GM21447 (cell line): ENCODE results near the gene VSIG4.
A peak's percentile ranks its signal among the peaks of the same experiment; 100 is the strongest.

Experiments used
- ATAC-seq: cut with Tn5 transposase; IDR thresholded peaks from one replicate; pipeline ENCODE4 v1.9.1; 2021; ENCODE audit not compliant: unreplicated experiment

Gene VSIG4

GRCh38 chrX:66024092-66024467 is 15.8 kb downstream of the VSIG4 start:
- no peak for ATAC-seq

- no peak for ATAC-seq
Observed at GRCh38 chrX:66023385-66024091, 16.3 kb downstream of the VSIG4 start.

GRCh38 chrX:66022632-66023384 is 17.1 kb downstream of the VSIG4 start:
- ATAC-seq: no peak

GRCh38 chrX:66021765-66022631 is 17.9 kb downstream of the VSIG4 start:
- ATAC-seq: no peak

GRCh38 chrX:66021401-66021764 is 18.5 kb downstream of the VSIG4 start:
- ATAC-seq: no peak

- no peak for ATAC-seq
Observed at GRCh38 chrX:66020631-66021334, 19.1 kb downstream of the VSIG4 start.

- ATAC-seq: no peak
Observed at GRCh38 chrX:66019974-66020373, 19.9 kb downstream of the VSIG4 start.

GRCh38 chrX:66019310-66019652 is 20.6 kb downstream of the VSIG4 start:
- ATAC-seq: no peak

GRCh38 chrX:66018585-66019309 is 21.1 kb downstream of the VSIG4 start:
- ATAC-seq: no peak

- ATAC-seq: no peak
Observed at GRCh38 chrX:66017659-66018170, 22.2 kb downstream of the VSIG4 start.

- no peak for ATAC-seq
Observed at GRCh38 chrX:66016905-66017658, 22.8 kb downstream of the VSIG4 start.

- peak; percentile 35 for ATAC-seq
Observed at GRCh38 chrX:66015900-66016689, 23.8 kb downstream of the VSIG4 start.

- ATAC-seq: no peak
Observed at GRCh38 chrX:66015152-66015831, 24.6 kb downstream of the VSIG4 start.

GRCh38 chrX:66014556-66014955 is 25.3 kb downstream of the VSIG4 start:
- no peak for ATAC-seq

- no peak for ATAC-seq
Observed at GRCh38 chrX:66014084-66014483, 25.8 kb downstream of the VSIG4 start.

- ATAC-seq: no peak
Observed at GRCh38 chrX:66013194-66013816, 26.6 kb downstream of the VSIG4 start.

GRCh38 chrX:66012094-66012534 is 27.8 kb downstream of the VSIG4 start:
- peak; percentile 55 for ATAC-seq
